Measurements from ENCODE around the gene NEAT1.

DNA sequence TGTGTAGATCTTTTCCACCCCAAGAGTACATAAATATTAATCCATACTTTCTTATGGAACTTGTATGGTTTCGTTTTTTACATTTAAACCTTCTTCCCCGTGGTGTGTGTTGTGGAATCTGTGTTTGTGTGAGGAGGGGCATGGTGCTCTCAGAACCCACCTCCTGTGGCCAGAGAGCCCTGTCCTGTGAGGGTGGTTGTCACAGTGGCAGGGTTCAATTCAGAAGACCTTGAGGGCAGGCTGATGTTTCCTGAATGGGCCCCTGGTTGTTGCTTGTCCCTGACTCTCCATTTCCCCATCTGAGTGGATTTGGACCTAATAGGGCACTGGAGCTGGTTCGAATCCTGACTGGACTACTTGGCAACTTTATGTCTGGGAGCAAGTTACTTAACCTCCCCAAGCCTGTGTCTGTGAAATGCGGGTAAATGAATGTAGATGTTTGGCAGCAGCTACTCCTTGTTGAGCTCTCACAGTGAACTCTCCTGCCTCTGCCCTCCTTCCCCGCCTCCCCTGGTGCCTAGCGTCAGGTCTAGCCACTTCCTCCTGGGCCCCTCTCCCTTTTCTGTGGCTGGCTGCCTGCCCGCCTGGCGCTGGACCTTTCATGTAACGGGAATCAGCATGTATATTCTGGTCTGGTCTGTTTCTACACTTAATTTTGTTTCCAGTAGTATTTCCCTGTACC lies 7.3 kb downstream of the NEAT1 start:
- TF ChIP-seq MYC (IDR thresholded peaks at IDR 0.05; ENCODE audit: low read depth, low read length): no peak
- TF ChIP-seq, protein P1, sequence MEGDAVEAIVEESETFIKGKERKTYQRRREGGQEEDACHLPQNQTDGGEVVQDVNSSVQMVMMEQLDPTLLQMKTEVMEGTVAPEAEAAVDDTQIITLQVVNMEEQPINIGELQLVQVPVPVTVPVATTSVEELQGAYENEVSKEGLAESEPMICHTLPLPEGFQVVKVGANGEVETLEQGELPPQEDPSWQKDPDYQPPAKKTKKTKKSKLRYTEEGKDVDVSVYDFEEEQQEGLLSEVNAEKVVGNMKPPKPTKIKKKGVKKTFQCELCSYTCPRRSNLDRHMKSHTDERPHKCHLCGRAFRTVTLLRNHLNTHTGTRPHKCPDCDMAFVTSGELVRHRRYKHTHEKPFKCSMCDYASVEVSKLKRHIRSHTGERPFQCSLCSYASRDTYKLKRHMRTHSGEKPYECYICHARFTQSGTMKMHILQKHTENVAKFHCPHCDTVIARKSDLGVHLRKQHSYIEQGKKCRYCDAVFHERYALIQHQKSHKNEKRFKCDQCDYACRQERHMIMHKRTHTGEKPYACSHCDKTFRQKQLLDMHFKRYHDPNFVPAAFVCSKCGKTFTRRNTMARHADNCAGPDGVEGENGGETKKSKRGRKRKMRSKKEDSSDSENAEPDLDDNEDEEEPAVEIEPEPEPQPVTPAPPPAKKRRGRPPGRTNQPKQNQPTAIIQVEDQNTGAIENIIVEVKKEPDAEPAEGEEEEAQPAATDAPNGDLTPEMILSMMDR (IDR thresholded peaks at IDR 0.05; ENCODE audit: low read depth, low read length): no peak

All from NB4 (cell line).